CD4-positive, alpha-beta memory T cell (primary cell): ENCODE data around the gene FRG2C. TPM values are rescaled to one million over a fixed set of nuclear protein-coding genes. Genes with fewer than 3 reads are reported as not detected.
A peak's percentile ranks its signal among the peaks of the same experiment; 100 is the strongest.
"Not testable (repeated sequence)": the region's sequence is repeated elsewhere in the genome, so short reads cannot be mapped to it uniquely, and the experiment has no call there.

Source experiments
- CTCF ChIA-PET: fragments of 350-600 bp; sonication (Branson Sonifier 250); formaldehyde crosslinking; loops from one replicate; lab custom pipeline; 2021; ENCODE audit warnings: inconsistent platforms; ENCODE audit not compliant: partially characterized antibody; lab: Charles Lee
- POLR2A ChIA-PET: fragments of 350-600 bp; sonication (Branson Sonifier 250); formaldehyde crosslinking; loops from one replicate; lab custom pipeline; 2021; ENCODE audit not compliant: partially characterized antibody; lab: Charles Lee
- DNase-seq, 5 donors: peaks; one replicate each; pipeline versions ENCODE4 v3.0.0 to v3.0.0-alpha.2; 2020 to 2022; ENCODE audit warnings: mixed read lengths in 1 of 5
- H3K27ac ChIP-seq: one replicate; pipeline ENCODE4 v1.7.0; 2013; ENCODE audit warnings: low read depth, low read length
- H3K27me3 ChIP-seq: 2 replicates; pipeline ENCODE4 v1.7.0; 2013; ENCODE audit warnings: mild to moderate bottlenecking, low read length, moderate library complexity; ENCODE audit not compliant: insufficient read depth
- H3K36me3 ChIP-seq: 2 replicates; pipeline ENCODE4 v1.7.0; 2013; ENCODE audit warnings: mild to moderate bottlenecking, low read length, moderate library complexity; ENCODE audit not compliant: insufficient read depth
- H3K4me1 ChIP-seq: 2 replicates; pipeline ENCODE4 v1.7.0; 2013; ENCODE audit warnings: mild to moderate bottlenecking, low read length, moderate library complexity; ENCODE audit not compliant: insufficient read depth
- H3K4me3 ChIP-seq, 2 donors: one replicate each; pipeline ENCODE4 v1.7.0; 2013; ENCODE audit warnings: low read length in 2 of 2, mild to moderate bottlenecking in 1 of 2
- H3K9me3 ChIP-seq, 2 donors: one replicate each; pipeline ENCODE4 v1.7.0; 2013; ENCODE audit warnings: low read length in 2 of 2, control low read depth in 1 of 2; ENCODE audit not compliant: control insufficient read depth in 1 of 2
- H3K27ac Mint-ChIP-seq, 7 donors: one replicate each; pipeline ENCODE4 v1.8.0; 2020 to 2021; ENCODE audit warnings: mixed read lengths in 7 of 7, mild to moderate bottlenecking in 6 of 7, inconsistent platforms in 3 of 7, moderate library complexity in 3 of 7
- H3K27me3 Mint-ChIP-seq, 2 donors: one replicate each; pipeline ENCODE4 v1.8.0; 2020 to 2021; ENCODE audit warnings: mixed read lengths in 2 of 2
- H3K36me3 Mint-ChIP-seq, 2 donors: one replicate each; pipeline ENCODE4 v1.8.0; 2020 to 2021; ENCODE audit warnings: mixed read lengths in 2 of 2, inconsistent platforms in 1 of 2, mild to moderate bottlenecking in 1 of 2
- H3K4me1 Mint-ChIP-seq, 4 donors: one replicate each; pipeline ENCODE4 v1.8.0; 2020 to 2021; ENCODE audit warnings: mixed read lengths in 4 of 4, mild to moderate bottlenecking in 1 of 4
- H3K4me3 Mint-ChIP-seq, 8 donors: one replicate each; pipeline ENCODE4 v1.8.0; 2020 to 2021; ENCODE audit warnings: mixed read lengths in 8 of 8, mild to moderate bottlenecking in 7 of 8, moderate library complexity in 6 of 8, inconsistent platforms in 3 of 8
- H3K9me3 Mint-ChIP-seq, 8 donors: one replicate each; pipeline ENCODE4 v1.8.0; 2020 to 2021; ENCODE audit warnings: mixed read lengths in 8 of 8, mild to moderate bottlenecking in 5 of 8, inconsistent platforms in 3 of 8, moderate library complexity in 1 of 8
- intact Hi-C: fragments of 100-400 bp; cut with micrococcal nuclease; formaldehyde crosslinking; loops from one replicate; pipeline ENCODE4 v1.15.1; 2023
- polyA plus RNA-seq, 2 donors: library from polyadenylated mRNA; unstranded; fragments of 300-500 nt; fragmentation: Illumina TruSeq; gene quantifications; one replicate each; pipeline ENCODE4 v1.2.3, GENCODE V29; 2021
- total RNA-seq, 2 experiments: library from RNA; stranded (reverse); gene quantifications; one replicate each; pipeline ENCODE4 v1.2.3, GENCODE V29; 2021

FRG2C gene
- total and polyA plus RNA-seq, 4 experiments from 2014 or later = not detected

- H3K4me1 ChIP-seq, H3K27ac Mint-ChIP-seq, H3K36me3 ChIP-seq, H3K9me3 ChIP-seq, CTCF ChIA-PET, DNase-seq, H3K4me3 Mint-ChIP-seq, H3K27me3 Mint-ChIP-seq, intact Hi-C loops, H3K36me3 Mint-ChIP-seq, H3K27me3 ChIP-seq, POLR2A ChIA-PET, H3K9me3 Mint-ChIP-seq, H3K4me3 ChIP-seq, H3K27ac ChIP-seq: not testable (repeated sequence)
- peaks cover 9 to 13% (median 12%) of the 10 kb centered on the region in 4 donors for H3K4me1 Mint-ChIP-seq
Observed at GRCh38 chr3:75638947-75639346, 25.2 kb upstream of the FRG2C start.

- CTCF ChIA-PET, H3K27ac ChIP-seq, H3K9me3 ChIP-seq, H3K4me3 ChIP-seq, H3K9me3 Mint-ChIP-seq, H3K36me3 ChIP-seq, H3K27me3 ChIP-seq, H3K27me3 Mint-ChIP-seq, POLR2A ChIA-PET, H3K4me1 ChIP-seq, intact Hi-C loops, H3K36me3 Mint-ChIP-seq: not testable (repeated sequence)
- peak in 3 of 5 donors; percentile 7 to 20 (median 7) for DNase-seq
- Mint-ChIP-seq H3K4me1 (peaks cover 9 to 13% (median 12%) of the 10 kb centered on the region in 4 donors), H3K4me3 (peak overlapping the region; percentile 15 to 87 (median 82)), H3K27ac (peak overlapping the region in 4 of 7 donors; percentile 11 to 67 (median 26))
Observed at GRCh38 chr3:75641107-75641517, 23.0 kb upstream of the FRG2C start.

GRCh38 chr3:75643031-75643800, 20.9 kb upstream of the FRG2C start:
- H3K4me3 ChIP-seq, POLR2A ChIA-PET, intact Hi-C loops, H3K36me3 Mint-ChIP-seq, H3K27ac ChIP-seq, H3K4me1 ChIP-seq, H3K9me3 Mint-ChIP-seq, H3K9me3 ChIP-seq, H3K27me3 ChIP-seq, H3K36me3 ChIP-seq, H3K27me3 Mint-ChIP-seq: not testable (repeated sequence)
- Mint-ChIP-seq H3K4me1 (peaks cover 9 to 13% (median 12%) of the 10 kb centered on the region in 4 donors), H3K27ac (peak overlapping the region in 1 of 7 donors; percentile 52), H3K4me3 (peak overlapping the region in 7 of 8 donors; percentile 37 to 86 (median 74))
- CTCF ChIA-PET = interaction anchor here (0.6 kb wide), 1 partner anchor 13 kb away, joined by 3 read pairs; no protein-coding TSS in a partner anchor
- DNase-seq = peak in 4 of 5 donors; percentile 25 to 38 (median 32)

- H3K4me1 ChIP-seq, H3K27ac Mint-ChIP-seq, H3K4me3 Mint-ChIP-seq, H3K27me3 ChIP-seq, H3K27me3 Mint-ChIP-seq, DNase-seq, H3K36me3 Mint-ChIP-seq, H3K9me3 Mint-ChIP-seq, H3K4me3 ChIP-seq, POLR2A ChIA-PET, intact Hi-C loops, H3K36me3 ChIP-seq, H3K27ac ChIP-seq, H3K9me3 ChIP-seq, CTCF ChIA-PET: not testable (repeated sequence)
- peaks cover 8 to 13% (median 12%) of the 10 kb centered on the region in 4 donors for H3K4me1 Mint-ChIP-seq
Observed at GRCh38 chr3:75645548-75645947, 18.6 kb upstream of the FRG2C start.

- Mint-ChIP-seq H3K27me3 (peaks cover 0 to 2% of the 10 kb centered on the region in 2 donors), H3K36me3 (no peaks in the 10 kb centered on the region), H3K4me3 (no peak overlapping the region), H3K27ac (no peak overlapping the region), H3K9me3 (peaks cover 0 to 3% (median 0%) of the 10 kb centered on the region in 8 donors), H3K4me1 (no peaks in the 10 kb centered on the region)
- no peaks in the 10 kb centered on the region for H3K9me3 ChIP-seq
- no peak overlapping the region for H3K4me3 ChIP-seq
- H3K27ac ChIP-seq = no peak overlapping the region
- intact Hi-C loops = no loop called here
- H3K27me3 ChIP-seq = no peaks in the 10 kb centered on the region
- no peaks in the 10 kb centered on the region for H3K4me1 ChIP-seq
- POLR2A ChIA-PET = no interaction called here
- CTCF ChIA-PET = no interaction called here
- H3K36me3 ChIP-seq = no peaks in the 10 kb centered on the region
- no peak for DNase-seq
Observed at GRCh38 chr3:75650191-75650590, 13.9 kb upstream of the FRG2C start.

- H3K9me3 Mint-ChIP-seq, H3K4me1 Mint-ChIP-seq, intact Hi-C loops, H3K27ac Mint-ChIP-seq, H3K9me3 ChIP-seq, H3K36me3 Mint-ChIP-seq, DNase-seq, H3K36me3 ChIP-seq, H3K27ac ChIP-seq, H3K4me1 ChIP-seq, H3K4me3 Mint-ChIP-seq, H3K27me3 ChIP-seq, H3K4me3 ChIP-seq, POLR2A ChIA-PET, H3K27me3 Mint-ChIP-seq: not testable (repeated sequence)
- CTCF ChIA-PET = interaction anchor here (0.6 to 0.7 kb wide), 2 partner anchors 12 to 15 kb away, joined by 3 read pairs; no protein-coding TSS in a partner anchor
Observed at GRCh38 chr3:75655101-75655904, 8.8 kb upstream of the FRG2C start.

GRCh38 chr3:75655956-75656355, 8.2 kb upstream of the FRG2C start:
- H3K36me3 ChIP-seq, H3K36me3 Mint-ChIP-seq, H3K4me1 ChIP-seq, intact Hi-C loops, POLR2A ChIA-PET, DNase-seq, H3K27ac Mint-ChIP-seq, H3K4me1 Mint-ChIP-seq, H3K4me3 ChIP-seq, H3K27ac ChIP-seq, H3K4me3 Mint-ChIP-seq, H3K27me3 ChIP-seq, H3K9me3 ChIP-seq: not testable (repeated sequence)
- Mint-ChIP-seq H3K9me3 (peaks cover 0 to 10% (median 5%) of the 10 kb centered on the region in 8 donors), H3K27me3 (peaks cover 10 to 14% of the 10 kb centered on the region in 2 donors)
- CTCF ChIA-PET = interaction anchor here (0.7 kb wide), 1 partner anchor 13 kb away, joined by 3 read pairs; no protein-coding TSS in a partner anchor
